ENCODE data around the gene SRSF1.
"Not testable (repeated sequence)": the region's sequence is repeated elsewhere in the genome, so short reads cannot be mapped to it uniquely, and the experiment has no call there.

The SRSF1 gene

GRCh38 chr17:58050966-58051365, 43.9 kb upstream of the SRSF1 start:
- no peak for TF ChIP-seq CTCF (IDR thresholded peaks at IDR 0.05; ENCODE audit: control insufficient read depth, insufficient read depth, low read depth, low read length, missing control alignments)

GRCh38 chr17:58049533-58049932, 42.5 kb upstream of the SRSF1 start:
- no peak for TF ChIP-seq CTCF (IDR thresholded peaks at IDR 0.05; ENCODE audit: control insufficient read depth, insufficient read depth, low read depth, low read length, missing control alignments)
- DNase-seq (ENCODE audit: low read depth) = no peak
- no peak overlapping the region for H3K4me3 ChIP-seq (ENCODE audit: control insufficient read depth, low read depth, low read length)

More at GRCh38 chr17:58050966-58051365, 43.9 kb upstream of the SRSF1 start:
- DNase-seq (ENCODE audit: low read depth) = no peak
- H3K4me3 ChIP-seq (ENCODE audit: control insufficient read depth, low read depth, low read length) = no peak overlapping the region

- H3K4me3 ChIP-seq (ENCODE audit: control insufficient read depth, low read depth, low read length) = no peak overlapping the region
- no peak for TF ChIP-seq CTCF (IDR thresholded peaks at IDR 0.05; ENCODE audit: control insufficient read depth, insufficient read depth, low read depth, low read length, missing control alignments)
- DNase-seq (ENCODE audit: low read depth) = no peak
These were observed 40.5 kb upstream of the SRSF1 start for GRCh38 chr17:58047376-58048150.

GRCh38 chr17:58046239-58047094, 39.4 kb upstream of the SRSF1 start:
- H3K4me3 ChIP-seq (ENCODE audit: control insufficient read depth, low read depth, low read length) = no peak overlapping the region
- no peak for TF ChIP-seq CTCF (IDR thresholded peaks at IDR 0.05; ENCODE audit: control insufficient read depth, insufficient read depth, low read depth, low read length, missing control alignments)
- DNase-seq (ENCODE audit: low read depth) = no peak

- DNase-seq (ENCODE audit: low read depth); H3K4me3 ChIP-seq (ENCODE audit: control insufficient read depth, low read depth, low read length): not testable (repeated sequence)
These were observed 37.2 kb upstream of the SRSF1 start for GRCh38 chr17:58044256-58044655.

GRCh38 chr17:58043221-58044181, 36.5 kb upstream of the SRSF1 start:
- DNase-seq (ENCODE audit: low read depth) = no peak
- no peak overlapping the region for H3K4me3 ChIP-seq (ENCODE audit: control insufficient read depth, low read depth, low read length)
- TF ChIP-seq CTCF (IDR thresholded peaks at IDR 0.05; ENCODE audit: control insufficient read depth, insufficient read depth, low read depth, low read length, missing control alignments) = no peak

Measured in AG09309 (cell line).